DOHH2 (cell line): ENCODE data around the gene LRCH1.

Source experiments
- H3F3A ChIP-seq: fragments of 200-600 bp; sonication (generic), shearing (Covaris generic); 2 replicates; pipeline ENCODE4 v1.6.0; 2016; ENCODE audit warnings: antibody characterized with exemption, mild to moderate bottlenecking; ENCODE audit not compliant: control insufficient read depth, insufficient read depth
- H3K27ac ChIP-seq: fragments of 200-600 bp; sonication (generic); 2 replicates; pipeline ENCODE4 v1.5.1; 2014; ENCODE audit warnings: low read depth, mild to moderate bottlenecking, low read length, moderate library complexity
- H3K27me3 ChIP-seq: fragments of 200-600 bp; sonication (generic); 2 replicates; pipeline ENCODE4 v1.6.1; 2014; ENCODE audit warnings: mild to moderate bottlenecking, low read length, mixed read lengths; ENCODE audit not compliant: control insufficient read depth
- H3K36me3 ChIP-seq: fragments of 200-600 bp; sonication (generic); 2 replicates; pipeline ENCODE4 v1.6.1; 2014; ENCODE audit warnings: mild to moderate bottlenecking, low read length, moderate library complexity, mixed read lengths; ENCODE audit not compliant: control insufficient read depth
- H3K4me1 ChIP-seq: fragments of 200-600 bp; sonication (generic); 2 replicates; pipeline ENCODE4 v1.6.1; 2014; ENCODE audit warnings: mild to moderate bottlenecking, low read length, mixed read lengths; ENCODE audit not compliant: control insufficient read depth
- H3K4me2 ChIP-seq: fragments of 200-600 bp; sonication (generic); 2 replicates; pipeline ENCODE4 v1.6.0; 2014; ENCODE audit warnings: mild to moderate bottlenecking, low read length, moderate library complexity
- H3K4me3 ChIP-seq: fragments of 200-600 bp; sonication (generic); 2 replicates; pipeline ENCODE4 v1.5.1; 2014; ENCODE audit warnings: mild to moderate bottlenecking, low read length, mixed read lengths
- H3K79me2 ChIP-seq: fragments of 200-600 bp; sonication (generic); 2 replicates; pipeline ENCODE4 v1.6.1; 2014; ENCODE audit warnings: mild to moderate bottlenecking, low read length, mixed read lengths; ENCODE audit not compliant: control insufficient read depth
- H3K9me2 ChIP-seq: fragments of 200-600 bp; sonication (generic); replicated peaks from 2 replicates; pipeline ENCODE4 v1.6.1; 2014; ENCODE audit warnings: mild to moderate bottlenecking, low read length, mixed read lengths; ENCODE audit not compliant: control insufficient read depth
- H3K9me3 ChIP-seq: fragments of 200-600 bp; sonication (generic); 2 replicates; pipeline ENCODE4 v1.6.1; 2014; ENCODE audit warnings: antibody characterized with exemption, low read length, mixed read lengths; ENCODE audit not compliant: control insufficient read depth, insufficient read depth
- H4K20me1 ChIP-seq: fragments of 200-600 bp; sonication (generic); 2 replicates; pipeline ENCODE4 v1.6.0; 2014; ENCODE audit warnings: low read depth, mild to moderate bottlenecking, antibody characterized with exemption, low read length, moderate library complexity; ENCODE audit not compliant: control insufficient read depth, insufficient read depth
- EZH2phosphoT487 ChIP-seq: fragments of 200-600 bp; sonication (generic); IDR thresholded peaks from 2 replicates; pipeline ENCODE4 v1.6.1; 2017; ENCODE audit warnings: borderline replicate concordance, mild to moderate bottlenecking, antibody characterized with exemption, low read length, moderate library complexity, mixed read lengths
- TF ChIP-seq, protein P1 (sequence below): fragments of 200-600 bp; sonication (generic); IDR thresholded peaks from one replicate; pipeline ENCODE4 v1.5.1; 2014; ENCODE audit warnings: antibody characterized with exemption, mild to moderate bottlenecking, low read depth, low read length; ENCODE audit not compliant: poor library complexity, severe bottlenecking

LRCH1 gene

DNA sequence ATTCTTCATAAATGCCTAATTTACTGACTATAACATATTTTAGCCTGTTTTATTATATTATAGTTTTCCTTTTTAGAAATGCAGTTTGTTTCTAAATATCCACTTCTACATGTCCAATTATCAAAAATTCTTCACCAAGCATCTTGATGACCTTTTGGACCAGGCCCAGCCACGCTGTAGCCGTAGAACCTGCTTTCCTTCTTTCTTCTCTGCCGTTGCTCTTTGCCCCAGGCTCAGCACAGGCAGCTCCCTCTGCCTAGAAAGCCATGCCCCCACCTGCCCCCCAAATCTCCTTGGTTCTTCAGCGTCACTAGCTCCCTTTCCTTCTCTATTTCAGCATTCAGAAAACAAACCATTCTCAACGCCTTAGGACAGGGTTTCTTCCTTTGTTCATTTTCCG is 178.6 kb downstream of the LRCH1 start:
- H3K4me3 ChIP-seq, result no peak overlapping the region
- H4K20me1 ChIP-seq, result 0 out of 2 replicates have a peak, but pooled peaks cover 3% of the 10 kb centered on the region
- no peaks in the 10 kb centered on the region for H3K27me3 ChIP-seq
- TF ChIP-seq EZH2phosphoT487, result no peak
- TF ChIP-seq, protein P1, sequence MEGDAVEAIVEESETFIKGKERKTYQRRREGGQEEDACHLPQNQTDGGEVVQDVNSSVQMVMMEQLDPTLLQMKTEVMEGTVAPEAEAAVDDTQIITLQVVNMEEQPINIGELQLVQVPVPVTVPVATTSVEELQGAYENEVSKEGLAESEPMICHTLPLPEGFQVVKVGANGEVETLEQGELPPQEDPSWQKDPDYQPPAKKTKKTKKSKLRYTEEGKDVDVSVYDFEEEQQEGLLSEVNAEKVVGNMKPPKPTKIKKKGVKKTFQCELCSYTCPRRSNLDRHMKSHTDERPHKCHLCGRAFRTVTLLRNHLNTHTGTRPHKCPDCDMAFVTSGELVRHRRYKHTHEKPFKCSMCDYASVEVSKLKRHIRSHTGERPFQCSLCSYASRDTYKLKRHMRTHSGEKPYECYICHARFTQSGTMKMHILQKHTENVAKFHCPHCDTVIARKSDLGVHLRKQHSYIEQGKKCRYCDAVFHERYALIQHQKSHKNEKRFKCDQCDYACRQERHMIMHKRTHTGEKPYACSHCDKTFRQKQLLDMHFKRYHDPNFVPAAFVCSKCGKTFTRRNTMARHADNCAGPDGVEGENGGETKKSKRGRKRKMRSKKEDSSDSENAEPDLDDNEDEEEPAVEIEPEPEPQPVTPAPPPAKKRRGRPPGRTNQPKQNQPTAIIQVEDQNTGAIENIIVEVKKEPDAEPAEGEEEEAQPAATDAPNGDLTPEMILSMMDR, result no peak
- H3K4me1 ChIP-seq, result no peaks in the 10 kb centered on the region
- H3K79me2 ChIP-seq, result no peaks in the 10 kb centered on the region
- H3K4me2 ChIP-seq, result no peak overlapping the region
- no peaks in the 10 kb centered on the region for H3K9me2 ChIP-seq
- no peak overlapping the region for H3K27ac ChIP-seq
- peaks cover 47% of the 10 kb centered on the region for H3K36me3 ChIP-seq
- no peaks in the 10 kb centered on the region for H3F3A ChIP-seq
- no peaks in the 10 kb centered on the region for H3K9me3 ChIP-seq

DNA sequence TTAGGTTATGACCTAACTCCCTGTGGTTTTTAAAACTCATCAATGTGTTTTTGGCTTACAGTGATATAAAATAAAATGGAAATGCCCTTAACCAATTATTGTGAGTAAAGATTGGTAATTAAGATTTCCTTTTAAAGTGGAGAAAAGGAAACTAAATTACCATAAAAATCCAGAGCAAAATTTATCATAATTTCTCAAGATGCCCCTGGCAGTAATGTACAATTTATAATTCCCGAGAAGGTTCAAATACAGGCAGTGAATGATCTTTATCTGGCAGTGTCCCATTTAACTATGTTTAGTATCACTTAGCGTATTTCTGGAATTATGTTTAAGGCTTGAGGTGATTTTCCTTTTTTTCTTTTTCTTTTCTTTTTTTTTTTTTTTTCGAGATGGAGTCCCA is 182.5 kb downstream of the LRCH1 start:
- Histone ChIP-seq H3K4me2 (no peak overlapping the region), H3K27ac (no peak overlapping the region), H3K36me3 (peaks cover 41% of the 10 kb centered on the region), H3K27me3 (no peaks in the 10 kb centered on the region), H3K4me3 (no peak overlapping the region), H4K20me1 (no peaks in the 10 kb centered on the region), H3K4me1 (no peaks in the 10 kb centered on the region), H3F3A (no peaks in the 10 kb centered on the region), H3K9me2 (no peaks in the 10 kb centered on the region), H3K79me2 (no peaks in the 10 kb centered on the region), H3K9me3 (no peaks in the 10 kb centered on the region)
- no peak for TF ChIP-seq EZH2phosphoT487
- TF ChIP-seq, protein P1, result no peak

DNA sequence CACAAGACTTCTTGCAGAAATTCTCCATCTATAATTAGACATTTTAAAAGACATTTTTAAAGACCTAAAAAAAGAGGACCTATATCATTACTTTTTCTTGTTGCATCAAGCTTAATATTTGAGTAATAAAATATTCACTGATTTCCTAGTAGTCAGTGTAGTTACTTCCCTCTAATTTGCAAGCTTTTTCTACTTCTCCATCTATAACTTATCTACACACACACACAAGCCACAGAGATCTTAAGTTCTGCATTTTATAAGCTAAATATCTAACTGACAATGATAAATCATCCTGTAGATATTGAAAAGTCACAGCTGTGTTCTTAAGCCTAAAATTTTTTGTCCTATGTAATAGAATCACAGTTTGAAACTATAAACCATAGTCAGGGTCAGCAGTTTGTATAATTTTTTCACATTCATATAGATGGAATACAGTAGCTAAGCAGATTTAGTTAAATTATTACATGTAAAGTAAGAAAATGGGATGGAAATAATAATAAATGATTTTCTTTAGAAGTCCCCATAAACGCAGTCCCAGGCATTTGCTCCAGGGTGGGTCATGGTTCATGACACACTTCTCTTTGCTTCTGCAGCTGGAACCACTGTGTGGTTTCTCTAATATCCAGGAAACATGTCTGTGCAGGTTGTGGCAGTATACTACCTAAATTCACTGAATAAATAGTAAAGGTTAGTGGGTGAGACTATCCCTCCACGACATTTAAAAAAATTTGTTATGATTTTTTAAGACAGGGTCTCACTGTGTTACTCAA is 183.8 kb downstream of the LRCH1 start:
- H3K4me1 ChIP-seq, result no peaks in the 10 kb centered on the region
- no peaks in the 10 kb centered on the region for H3K27me3 ChIP-seq
- H3K4me2 ChIP-seq, result no peak overlapping the region
- no peak overlapping the region for H3K27ac ChIP-seq
- no peaks in the 10 kb centered on the region for H3K9me2 ChIP-seq
- H3K9me3 ChIP-seq, result no peaks in the 10 kb centered on the region
- no peaks in the 10 kb centered on the region for H3F3A ChIP-seq
- H3K36me3 ChIP-seq, result peaks cover 40% of the 10 kb centered on the region
- H4K20me1 ChIP-seq, result no peaks in the 10 kb centered on the region
- no peak for TF ChIP-seq EZH2phosphoT487
- no peak overlapping the region for H3K4me3 ChIP-seq
- no peaks in the 10 kb centered on the region for H3K79me2 ChIP-seq

DNA sequence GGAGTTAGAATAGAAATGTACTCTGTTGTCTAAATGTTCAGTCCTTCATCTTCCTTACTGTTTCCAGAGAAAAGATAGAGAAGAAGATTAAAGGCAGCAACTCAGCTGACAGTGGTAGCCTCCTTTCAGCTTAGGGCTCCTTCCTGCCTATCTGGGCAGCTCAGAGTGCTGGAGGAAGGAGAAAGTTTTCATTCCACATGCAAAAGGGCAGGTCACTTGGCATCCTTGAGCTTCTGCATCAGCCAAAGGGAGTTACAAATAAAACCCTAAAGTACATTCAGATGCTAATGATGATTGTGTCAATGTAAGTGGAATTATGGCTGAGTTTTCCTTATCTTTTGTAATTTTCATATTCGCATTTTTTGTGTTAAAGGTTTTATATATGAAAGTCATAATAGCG is 185.1 kb downstream of the LRCH1 start:
- Histone ChIP-seq H3K27me3 (no peaks in the 10 kb centered on the region), H3F3A (no peaks in the 10 kb centered on the region), H3K9me3 (no peaks in the 10 kb centered on the region), H3K79me2 (no peaks in the 10 kb centered on the region), H3K27ac (no peak overlapping the region), H3K4me1 (no peaks in the 10 kb centered on the region), H3K4me2 (no peak overlapping the region), H3K4me3 (no peak overlapping the region), H3K9me2 (no peaks in the 10 kb centered on the region), H3K36me3 (peaks cover 32% of the 10 kb centered on the region), H4K20me1 (no peaks in the 10 kb centered on the region)
- TF ChIP-seq EZH2phosphoT487, result no peak
- TF ChIP-seq, protein P1, result no peak
